Endothelial cell of umbilical vein (primary cell): ENCODE data around the gene PNPLA1. TPM values are rescaled to one million over a fixed set of nuclear protein-coding genes. Genes with fewer than 3 reads are reported as not detected.

Experiments
- BruUV-seq: library from RNA; stranded (reverse); fragments of 400-500 nt; replicated peaks from 2 replicates; lab custom pipeline; 2021; lab: Mats Ljungman, UMichigan
- CTCF ChIA-PET: fragments of 300-600, 350-600 bp; sonication (Branson Sonifier 250); formaldehyde crosslinking; loops from one replicate; lab custom pipeline; 2021; ENCODE audit warnings: antibody characterized with exemption, inconsistent platforms; lab: Charles Lee
- POLR2A ChIA-PET: fragments of 300-600, 350-600 bp; sonication (Branson Sonifier 250); formaldehyde crosslinking; loops from one replicate; lab custom pipeline; 2021; ENCODE audit warnings: antibody characterized with exemption, inconsistent platforms; lab: Charles Lee
- DNase-seq: peaks from one replicate; pipeline ENCODE4 v3.0.0-alpha.2; 2011; ENCODE audit warnings: low read depth, low spot score
- FAIRE-seq: peaks from 2 replicates; lab custom pipeline; 2011; peaks lifted over from hg19 to GRCh38; lab: Jason Lieb, UNC
- H2AFZ ChIP-seq: 2 replicates; pipeline ENCODE4 v1.6.0; 2012; ENCODE audit warnings: low read depth, low read length, control low read depth, inconsistent platforms
- H3K27ac ChIP-seq: 2 replicates; pipeline ENCODE4 v1.5.1; 2011; ENCODE audit warnings: low read depth, mild to moderate bottlenecking, control low read depth, low read length, moderate library complexity; ENCODE audit not compliant: insufficient read depth
- H3K27me3 ChIP-seq, 2 experiments: 2 replicates each; pipeline versions ENCODE4 v1.6.0 to v1.6.1; 2011; ENCODE audit warnings: low read length in 2 of 2, mixed read lengths in 1 of 2; ENCODE audit not compliant: control insufficient read depth in 2 of 2, insufficient read depth in 2 of 2
- H3K36me3 ChIP-seq, 2 experiments: 2 replicates in 1 of 2; 3 replicates in 1 of 2; pipeline ENCODE4 v1.5.1; 2011; ENCODE audit warnings: low read length in 2 of 2, mild to moderate bottlenecking in 1 of 2, moderate library complexity in 1 of 2; ENCODE audit not compliant: control insufficient read depth in 2 of 2, insufficient read depth in 2 of 2; ENCODE audit errors: extremely low read depth in 1 of 2
- H3K4me1 ChIP-seq: 3 replicates; pipeline ENCODE4 v1.5.1; 2011; ENCODE audit warnings: mild to moderate bottlenecking, low read length; ENCODE audit not compliant: control insufficient read depth, insufficient read depth; ENCODE audit errors: extremely low read depth
- H3K4me2 ChIP-seq: 2 replicates; pipeline ENCODE4 v1.6.1; 2011; ENCODE audit warnings: low read length, control low read depth, mixed read lengths; ENCODE audit not compliant: insufficient read depth
- H3K4me3 ChIP-seq, 3 experiments: fragments of 200-600 bp in 1 of 3; sonication (generic), shearing (Covaris generic) in 1 of 3; replicated peaks in 1 of 3; 2 replicates each; pipeline ENCODE4 v1.5.1; 2011 to 2016; ENCODE audit warnings: control low read depth in 3 of 3, low read length in 3 of 3, mild to moderate bottlenecking in 2 of 3, inconsistent platforms in 1 of 3, low read depth in 1 of 3, moderate library complexity in 1 of 3; ENCODE audit not compliant: insufficient read depth in 1 of 3
- H3K79me2 ChIP-seq: 2 replicates; pipeline ENCODE4 v1.6.0; 2012; ENCODE audit warnings: low read length, inconsistent platforms; ENCODE audit not compliant: control insufficient read depth, insufficient read depth
- H3K9ac ChIP-seq: replicated peaks from 2 replicates; pipeline ENCODE3; 2011; ENCODE audit warnings: low read length, control low read depth; ENCODE audit not compliant: insufficient read depth; ENCODE audit errors: extremely low read depth
- H3K9me1 ChIP-seq: replicated peaks from 3 replicates; pipeline ENCODE4 v1.6.0; 2011; ENCODE audit warnings: mild to moderate bottlenecking, low read length; ENCODE audit not compliant: control insufficient read depth, insufficient read depth; ENCODE audit errors: extremely low read depth
- H3K9me3 ChIP-seq: replicated peaks from 2 replicates; pipeline ENCODE4 v1.5.1; 2012; ENCODE audit warnings: low read length, inconsistent platforms; ENCODE audit not compliant: control insufficient read depth, insufficient read depth
- H4K20me1 ChIP-seq: replicated peaks from 2 replicates; pipeline ENCODE3; 2011; ENCODE audit warnings: mild to moderate bottlenecking, low read length; ENCODE audit not compliant: control insufficient read depth, insufficient read depth; ENCODE audit errors: extremely low read depth
- EZH2 ChIP-seq: IDR thresholded peaks from 2 replicates; pipeline ENCODE4 v1.6.1; 2012; ENCODE audit warnings: borderline replicate concordance, low read depth, mild to moderate bottlenecking, moderate library complexity, low read length, inconsistent platforms; ENCODE audit not compliant: severe bottlenecking
- FOS ChIP-seq: IDR thresholded peaks from 2 replicates; pipeline ENCODE4 v1.6.1; 2011; ENCODE audit warnings: mild to moderate bottlenecking, low read length, moderate library complexity, borderline replicate concordance; ENCODE audit not compliant: insufficient read depth
- GATA2 ChIP-seq: IDR thresholded peaks from 2 replicates; pipeline ENCODE4 v1.7.0; 2011; ENCODE audit warnings: low read depth, mild to moderate bottlenecking, moderate library complexity, mixed read lengths, low read length; ENCODE audit not compliant: insufficient read length, insufficient read depth
- JUN ChIP-seq: IDR thresholded peaks from 2 replicates; pipeline ENCODE4 v1.6.1; 2011; ENCODE audit warnings: borderline replicate concordance, low read depth; ENCODE audit not compliant: insufficient read length, insufficient read depth
- MAX ChIP-seq: IDR thresholded peaks from 2 replicates; pipeline ENCODE4 v1.6.1; 2011; ENCODE audit not compliant: insufficient read depth, insufficient read length
- MYC ChIP-seq: IDR thresholded peaks from one replicate; pipeline ENCODE4 v1.6.1; 2011; ENCODE audit warnings: mild to moderate bottlenecking, low read depth, low read length
- POLR2A ChIP-seq: IDR thresholded peaks from 2 replicates; pipeline ENCODE4 v1.6.1; 2012; ENCODE audit warnings: low read depth, mild to moderate bottlenecking, control low read depth, low read length
- POLR2AphosphoS5 ChIP-seq: IDR thresholded peaks from 2 replicates; pipeline ENCODE4 v1.6.1; 2012; ENCODE audit warnings: low read depth, mild to moderate bottlenecking, control low read depth, low read length, moderate library complexity; ENCODE audit not compliant: insufficient read depth
- dilution Hi-C: fragments of 300-500 bp; cut with MboI; formaldehyde crosslinking; loops from one replicate; pipeline ENCODE4 v1.15.0; 2019; ENCODE audit warnings: low sequenced_read_pairs; ENCODE audit not compliant: extremely low pct_ligation_motif_present
- intact Hi-C: fragments of 100-400 bp; cut with micrococcal nuclease; formaldehyde crosslinking; loops from one replicate; pipeline ENCODE4 v1.10.0; 2022
- polyA plus RNA-seq, 4 experiments: library from polyadenylated mRNA; depleted of rRNA in 3 of 4; stranded (reverse) in 3 of 4; unstranded in 1 of 4; fragments of >200 nt; gene quantifications; 2 replicates each; pipeline versions ENCODE4 v1.2.1 to v1.2.3, GENCODE V29; 2011 to 2012; ENCODE audit warnings: missing spikeins in 1 of 4
- total RNA-seq: library from RNA; stranded (reverse); gene quantifications from 2 replicates; pipeline ENCODE4 v1.2.3, GENCODE V29; 2021
- TF ChIP-seq, protein P1 (sequence below), 2 donors: IDR thresholded peaks; 1 replicate in 1 of 2; 2 replicates in 1 of 2; pipeline ENCODE4 v1.5.1; 2011; ENCODE audit warnings: low read length in 2 of 2, mild to moderate bottlenecking in 2 of 2, moderate library complexity in 2 of 2, control low read depth in 1 of 2, inconsistent platforms in 1 of 2, low read depth in 1 of 2; ENCODE audit not compliant: insufficient read depth in 1 of 2; ENCODE audit errors: extremely low read depth in 1 of 2

The PNPLA1 gene
- total and polyA plus RNA-seq, 2 donors (not counting 3 experiments of a cell fraction or from before 2014, with no cell fraction given), result not detected

DNA sequence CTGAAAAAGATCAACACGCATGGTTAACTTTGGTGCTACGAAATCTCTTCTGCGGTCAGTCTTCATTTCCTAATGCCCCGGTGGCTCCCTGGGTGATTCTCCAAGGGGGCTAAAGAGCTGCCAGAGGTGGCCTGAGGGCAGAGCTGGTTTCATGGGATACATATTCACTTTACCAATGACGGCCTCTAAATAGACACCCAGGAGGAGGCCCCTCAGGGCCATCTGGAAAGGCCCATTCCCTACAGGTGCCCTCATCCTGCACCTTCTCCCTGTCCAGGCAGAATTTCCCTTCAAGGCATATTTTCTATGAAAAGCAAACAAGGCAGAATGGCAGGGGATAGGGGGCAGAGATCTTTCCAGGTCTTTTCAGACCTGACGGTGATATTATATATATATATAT lies 54.3 kb downstream of the PNPLA1 start:
- H3K4me1 ChIP-seq, result no peaks in the 10 kb centered on the region
- H3K4me2 ChIP-seq, result no peak overlapping the region
- intact Hi-C loops (no loop called here), dilution Hi-C loops (no loop called here)
- no peaks in the 10 kb centered on the region for H3K36me3 ChIP-seq
- BruUV-seq, result no TSS peak
- ChIA-PET POLR2A (no interaction called here), CTCF (interaction anchor here (2.9 to 3.3 kb wide), 2 partner anchors 17 to 22 kb away, joined by 12 read pairs; no protein-coding TSS in a partner anchor)
- no peaks in the 10 kb centered on the region for H3K79me2 ChIP-seq
- FAIRE-seq (no peak), DNase-seq (no peak)
- no peaks in the 10 kb centered on the region for H3K9me3 ChIP-seq
- H3K4me3 ChIP-seq, result no peak overlapping the region
- no peak overlapping the region for H2AFZ ChIP-seq
- H3K27ac ChIP-seq, result no peak overlapping the region
- TF ChIP-seq, protein P1, sequence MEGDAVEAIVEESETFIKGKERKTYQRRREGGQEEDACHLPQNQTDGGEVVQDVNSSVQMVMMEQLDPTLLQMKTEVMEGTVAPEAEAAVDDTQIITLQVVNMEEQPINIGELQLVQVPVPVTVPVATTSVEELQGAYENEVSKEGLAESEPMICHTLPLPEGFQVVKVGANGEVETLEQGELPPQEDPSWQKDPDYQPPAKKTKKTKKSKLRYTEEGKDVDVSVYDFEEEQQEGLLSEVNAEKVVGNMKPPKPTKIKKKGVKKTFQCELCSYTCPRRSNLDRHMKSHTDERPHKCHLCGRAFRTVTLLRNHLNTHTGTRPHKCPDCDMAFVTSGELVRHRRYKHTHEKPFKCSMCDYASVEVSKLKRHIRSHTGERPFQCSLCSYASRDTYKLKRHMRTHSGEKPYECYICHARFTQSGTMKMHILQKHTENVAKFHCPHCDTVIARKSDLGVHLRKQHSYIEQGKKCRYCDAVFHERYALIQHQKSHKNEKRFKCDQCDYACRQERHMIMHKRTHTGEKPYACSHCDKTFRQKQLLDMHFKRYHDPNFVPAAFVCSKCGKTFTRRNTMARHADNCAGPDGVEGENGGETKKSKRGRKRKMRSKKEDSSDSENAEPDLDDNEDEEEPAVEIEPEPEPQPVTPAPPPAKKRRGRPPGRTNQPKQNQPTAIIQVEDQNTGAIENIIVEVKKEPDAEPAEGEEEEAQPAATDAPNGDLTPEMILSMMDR (IDR thresholded peaks at IDR 0.05; ENCODE audit: extremely low read depth in 1 of 2, insufficient read depth in 1 of 2, low read depth in 1 of 2, low read length in 2 of 2), result no peak
- TF ChIP-seq GATA2, result no peak
- no peak for TF ChIP-seq FOS
- TF ChIP-seq MYC, result no peak
- no peak for TF ChIP-seq JUN
- no peak for TF ChIP-seq MAX
- no peak for TF ChIP-seq EZH2
- no peak for TF ChIP-seq POLR2AphosphoS5
- no peak for TF ChIP-seq POLR2A
- H3K9me1 ChIP-seq, result no peaks in the 10 kb centered on the region
- H3K9ac ChIP-seq, result no peak overlapping the region
- no peaks in the 10 kb centered on the region for H4K20me1 ChIP-seq
- H3K27me3 ChIP-seq, result peaks cover 30 to 32% of the 10 kb centered on the region in 2 experiments
